ENCODE measurements around the gene PPIE. TPM values are rescaled to one million over a fixed set of nuclear protein-coding genes. Genes with fewer than 3 reads are reported as not detected.

Gene PPIE
- total and polyA plus RNA-seq, 7 donors: 43.2 to 56.4 (median 43.7) TPM

DNA sequence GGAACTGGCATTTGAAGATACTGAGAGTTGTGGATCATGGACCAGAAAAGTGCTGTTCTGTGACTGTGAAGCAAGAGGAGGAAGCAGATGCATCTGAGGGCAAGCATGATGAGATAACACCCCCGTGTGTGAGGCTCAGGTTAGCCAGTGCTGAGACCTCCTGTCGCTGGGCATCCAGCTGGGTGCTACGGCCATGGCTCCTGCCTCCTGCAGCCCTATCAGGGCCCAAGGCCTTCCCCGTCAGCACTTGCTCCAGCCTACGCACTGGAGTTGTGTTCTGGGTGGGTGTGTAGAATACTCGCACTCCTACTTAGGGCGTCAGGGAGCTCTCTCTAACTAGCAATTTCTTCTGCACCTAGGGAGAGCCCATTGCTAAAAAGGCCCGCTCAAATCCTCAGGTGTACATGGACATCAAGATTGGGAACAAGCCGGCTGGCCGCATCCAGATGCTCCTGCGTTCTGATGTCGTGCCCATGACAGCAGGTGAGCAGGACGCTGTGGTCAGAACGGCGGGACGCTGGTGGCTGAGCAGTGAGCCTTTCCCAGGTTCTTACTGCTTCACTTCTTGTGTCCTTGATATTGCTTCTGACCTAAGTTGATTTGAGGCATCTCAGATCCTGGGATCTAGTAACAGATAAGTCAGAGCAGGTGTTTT, 6.5 kb downstream of the PPIE start:
- TF ChIP-seq EP300 (IDR thresholded peaks at IDR 0.05) (no peak), POLR2A (IDR thresholded peaks at IDR 0.05) (no peak)
- no peak for DNase-seq
- Histone ChIP-seq H3K36me3 (peaks cover 23 to 100% (median 69%) of the 10 kb centered on the region in 4 donors), H3K27me3 (no peaks in the 10 kb centered on the region), H3K4me3 (no peak overlapping the region), H3K27ac (no peak overlapping the region), H3K9me3 (no peaks in the 10 kb centered on the region), H3K4me1 (peaks cover 0 to 8% (median 4%) of the 10 kb centered on the region in 4 donors)
- intact Hi-C loops (cut with DNase I): no loop called here
- 96 to 97% methylated on average over 16 of the region's 16 CpGs for whole genome bisulfite sequencing, 2 donors

DNA sequence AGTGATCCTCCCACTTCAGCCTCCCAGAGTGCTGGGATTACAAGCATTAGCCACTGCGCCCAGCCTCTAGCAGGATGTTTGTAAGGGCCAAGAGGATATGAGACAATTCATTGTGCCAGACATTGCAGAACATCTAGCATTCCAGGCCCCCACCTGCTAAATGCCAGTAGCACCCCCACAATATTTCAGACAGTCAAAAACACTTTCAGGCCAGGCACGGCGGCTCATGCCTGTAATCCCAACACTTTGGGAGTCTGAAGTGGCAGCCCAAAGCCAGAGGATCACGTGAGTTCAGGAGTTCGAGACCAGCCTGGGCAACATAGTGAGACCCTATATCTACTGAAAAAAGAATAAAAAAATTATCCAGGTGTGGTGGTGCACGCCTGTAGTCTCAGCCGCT, 12.9 kb downstream of the PPIE start:
- WGBS, 2 donors: 97% methylated on average over 7 of the region's 7 CpGs
- peaks cover 43 to 100% (median 83%) of the 10 kb centered on the region in 4 donors for H3K36me3 ChIP-seq

DNA sequence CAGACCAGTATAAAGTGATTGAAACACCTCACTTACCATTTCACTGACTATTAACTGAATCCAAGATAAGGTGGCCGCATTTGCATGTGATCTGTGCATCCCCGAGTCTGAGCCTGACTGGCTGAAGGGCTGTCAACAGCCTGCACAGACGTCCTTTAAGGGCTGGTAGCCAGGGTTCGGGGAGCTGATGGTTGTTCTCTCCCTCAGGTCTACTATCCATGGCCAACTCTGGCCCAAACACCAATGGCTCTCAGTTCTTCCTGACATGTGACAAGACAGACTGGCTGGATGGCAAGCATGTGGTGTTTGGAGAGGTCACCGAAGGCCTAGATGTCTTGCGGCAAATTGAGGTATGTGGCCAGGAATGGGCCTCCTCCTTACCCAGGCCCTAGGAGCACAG, 14.0 kb downstream of the PPIE start:
- H3K27me3 ChIP-seq: no peaks in the 10 kb centered on the region
- TF ChIP-seq EP300 (IDR thresholded peaks at IDR 0.05): no peak
- TF ChIP-seq, protein P1, sequence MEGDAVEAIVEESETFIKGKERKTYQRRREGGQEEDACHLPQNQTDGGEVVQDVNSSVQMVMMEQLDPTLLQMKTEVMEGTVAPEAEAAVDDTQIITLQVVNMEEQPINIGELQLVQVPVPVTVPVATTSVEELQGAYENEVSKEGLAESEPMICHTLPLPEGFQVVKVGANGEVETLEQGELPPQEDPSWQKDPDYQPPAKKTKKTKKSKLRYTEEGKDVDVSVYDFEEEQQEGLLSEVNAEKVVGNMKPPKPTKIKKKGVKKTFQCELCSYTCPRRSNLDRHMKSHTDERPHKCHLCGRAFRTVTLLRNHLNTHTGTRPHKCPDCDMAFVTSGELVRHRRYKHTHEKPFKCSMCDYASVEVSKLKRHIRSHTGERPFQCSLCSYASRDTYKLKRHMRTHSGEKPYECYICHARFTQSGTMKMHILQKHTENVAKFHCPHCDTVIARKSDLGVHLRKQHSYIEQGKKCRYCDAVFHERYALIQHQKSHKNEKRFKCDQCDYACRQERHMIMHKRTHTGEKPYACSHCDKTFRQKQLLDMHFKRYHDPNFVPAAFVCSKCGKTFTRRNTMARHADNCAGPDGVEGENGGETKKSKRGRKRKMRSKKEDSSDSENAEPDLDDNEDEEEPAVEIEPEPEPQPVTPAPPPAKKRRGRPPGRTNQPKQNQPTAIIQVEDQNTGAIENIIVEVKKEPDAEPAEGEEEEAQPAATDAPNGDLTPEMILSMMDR (IDR thresholded peaks at IDR 0.05): no peak
- TF ChIP-seq POLR2AphosphoS5 (IDR thresholded peaks at IDR 0.05): no peak
- TF ChIP-seq POLR2A (IDR thresholded peaks at IDR 0.05): no peak
- peaks cover 43 to 100% (median 82%) of the 10 kb centered on the region in 4 donors for H3K36me3 ChIP-seq
- H3K4me3 ChIP-seq: no peak overlapping the region
- WGBS, 2 donors: 94 to 96% methylated on average over 6 of the region's 6 CpGs
- no peaks in the 10 kb centered on the region for H3K9me3 ChIP-seq
- H3K4me1 ChIP-seq: no peaks in the 10 kb centered on the region
- H3K27ac ChIP-seq: peak overlapping the region in 1 of 4 donors; percentile 40
- intact Hi-C loops (cut with DNase I): no loop called here
- DNase-seq: no peak

More for the DNA sequence above, 12.9 kb downstream of the PPIE start:
- no peak overlapping the region for H3K27ac ChIP-seq
- no peaks in the 10 kb centered on the region for H3K4me1 ChIP-seq
- no peaks in the 10 kb centered on the region for H3K9me3 ChIP-seq
- no peak overlapping the region for H3K4me3 ChIP-seq
- TF ChIP-seq POLR2A (IDR thresholded peaks at IDR 0.05) (no peak), POLR2AphosphoS5 (IDR thresholded peaks at IDR 0.05) (no peak), EP300 (IDR thresholded peaks at IDR 0.05) (no peak)
- TF ChIP-seq, protein P1 (IDR thresholded peaks at IDR 0.05): no peak
- intact Hi-C loops (cut with DNase I): no loop called here
- no peaks in the 10 kb centered on the region for H3K27me3 ChIP-seq
- no peak for DNase-seq

DNA sequence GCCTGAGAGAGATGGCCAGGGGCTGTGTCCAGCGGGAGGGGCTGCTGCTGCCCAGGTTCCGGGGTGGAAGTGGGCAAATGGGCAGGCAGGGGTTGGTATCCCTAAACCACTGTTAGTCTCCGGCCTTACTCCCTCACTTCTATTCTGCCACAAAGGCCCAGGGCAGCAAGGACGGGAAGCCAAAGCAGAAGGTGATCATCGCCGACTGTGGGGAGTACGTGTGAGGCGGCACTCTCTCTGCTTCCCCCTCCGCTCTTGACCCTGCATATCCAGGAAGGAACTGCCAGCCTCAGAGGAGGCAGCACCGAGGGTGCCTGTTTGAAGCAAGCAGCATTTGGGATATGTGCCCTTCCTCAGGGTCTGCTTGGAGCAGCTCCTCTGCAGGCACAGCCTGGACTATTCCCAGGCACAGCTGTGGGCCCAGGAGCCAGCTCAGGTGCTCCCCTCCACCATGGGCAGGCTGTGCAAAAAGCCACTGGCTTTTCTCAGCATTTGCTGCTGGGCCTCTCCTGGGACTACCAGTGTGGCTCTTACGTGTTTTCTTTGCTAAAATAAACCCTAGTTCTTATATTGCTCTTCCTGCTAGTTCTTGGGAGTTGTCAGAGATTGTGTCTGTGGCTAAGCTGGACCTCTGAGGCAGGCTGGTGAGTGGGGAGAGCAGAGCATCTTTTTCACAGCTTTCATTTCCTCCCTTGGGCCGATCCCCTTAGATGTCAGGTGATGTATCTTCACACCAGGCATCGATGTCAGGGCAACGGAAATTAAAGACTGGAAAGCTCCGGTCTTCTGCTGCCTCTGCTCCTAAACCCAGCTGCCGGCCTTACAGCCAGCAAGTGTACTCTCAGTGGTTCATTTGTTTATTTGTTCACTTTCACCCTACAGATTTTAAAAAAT, 14.7 kb downstream of the PPIE start:
- no peaks in the 10 kb centered on the region for H3K4me1 ChIP-seq
- intact Hi-C loops (cut with DNase I): no loop called here
- no peak for DNase-seq
- TF ChIP-seq, protein P1 (IDR thresholded peaks at IDR 0.05): no peak
- no peak for TF ChIP-seq EP300 (IDR thresholded peaks at IDR 0.05)
- TF ChIP-seq POLR2A (IDR thresholded peaks at IDR 0.05): no peak
- TF ChIP-seq POLR2AphosphoS5 (IDR thresholded peaks at IDR 0.05): no peak
- peaks cover 43 to 100% (median 85%) of the 10 kb centered on the region in 4 donors for H3K36me3 ChIP-seq
- WGBS, 2 donors: 94% methylated on average over 16 of the region's 16 CpGs
- peak overlapping the region in 1 of 4 donors; percentile 40 for H3K27ac ChIP-seq
- no peak overlapping the region for H3K4me3 ChIP-seq
- no peaks in the 10 kb centered on the region for H3K27me3 ChIP-seq
- H3K9me3 ChIP-seq: no peaks in the 10 kb centered on the region

DNA sequence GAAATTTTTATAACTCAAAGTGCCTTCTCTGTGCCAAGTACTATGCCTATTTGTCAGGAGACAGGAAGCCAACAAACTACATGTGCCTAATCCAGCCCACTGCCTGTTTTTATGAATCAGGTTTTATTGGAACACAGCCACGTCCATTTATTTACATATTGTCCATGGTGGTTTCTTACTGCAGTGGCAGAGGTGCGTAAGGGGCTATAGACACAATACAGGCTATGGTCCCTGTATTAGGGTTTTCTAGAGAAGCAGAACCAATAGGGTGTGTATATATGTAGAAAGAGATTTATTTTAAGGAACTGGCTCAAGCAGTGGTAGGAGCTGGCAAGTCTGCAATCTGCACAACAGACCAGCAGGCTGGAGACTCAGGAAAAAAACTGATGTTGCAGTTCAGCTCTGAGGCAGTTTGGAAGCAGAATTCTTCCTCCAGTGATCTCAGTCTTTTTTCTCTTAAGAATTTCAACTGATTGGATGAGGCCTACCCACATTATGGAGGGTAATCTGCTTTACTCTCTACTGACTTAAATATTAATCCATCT, 15.4 kb downstream of the PPIE start:
- Histone ChIP-seq H3K4me3 (no peak overlapping the region), H3K27ac (peak overlapping the region in 1 of 4 donors; percentile 40), H3K4me1 (no peaks in the 10 kb centered on the region), H3K36me3 (peaks cover 38 to 99% (median 85%) of the 10 kb centered on the region in 4 donors), H3K9me3 (no peaks in the 10 kb centered on the region), H3K27me3 (no peaks in the 10 kb centered on the region)
- DNase-seq: no peak
- 55 to 76% methylated on average over 2 of the region's 2 CpGs for WGBS, 2 donors
- intact Hi-C loops (cut with DNase I): no loop called here
- TF ChIP-seq, protein P1 (IDR thresholded peaks at IDR 0.05): no peak
- no peak for TF ChIP-seq EP300 (IDR thresholded peaks at IDR 0.05)
- TF ChIP-seq POLR2A (IDR thresholded peaks at IDR 0.05): no peak
- no peak for TF ChIP-seq POLR2AphosphoS5 (IDR thresholded peaks at IDR 0.05)

All from sigmoid colon (tissue), 7 donors.